HG03095 (cell line): Measurements from ENCODE around the gene MYO15B.
"Not testable (repeated sequence)": the region's sequence is repeated elsewhere in the genome, so short reads cannot be mapped to it uniquely, and the experiment has no call there.

Experiments
- ATAC-seq: cut with Tn5 transposase; IDR thresholded peaks from one replicate; pipeline ENCODE4 v1.9.1; 2021; ENCODE audit warnings: moderate library complexity; ENCODE audit not compliant: unreplicated experiment

Gene MYO15B

DNA sequence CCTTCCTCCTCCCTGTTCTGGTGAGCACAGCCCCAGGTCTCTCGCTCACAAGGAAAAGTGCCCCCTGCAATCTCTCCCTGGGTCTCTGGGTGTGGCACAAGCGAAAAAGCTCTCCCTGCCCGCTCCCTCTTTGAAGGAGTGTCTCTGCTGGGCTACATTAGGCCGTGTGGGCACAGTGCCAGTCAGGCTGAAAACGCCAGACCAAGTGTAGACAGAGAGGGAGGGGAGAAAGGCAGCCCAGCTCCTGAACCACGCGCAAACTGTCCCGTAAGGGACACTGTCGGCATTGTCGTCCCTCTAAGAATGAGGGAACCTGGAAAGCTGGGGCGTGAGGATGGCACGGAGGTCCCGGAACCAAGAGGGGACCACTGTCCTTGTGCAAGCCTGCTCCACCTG is 49.5 kb downstream of the MYO15B start:
- ATAC-seq, result no peak

DNA sequence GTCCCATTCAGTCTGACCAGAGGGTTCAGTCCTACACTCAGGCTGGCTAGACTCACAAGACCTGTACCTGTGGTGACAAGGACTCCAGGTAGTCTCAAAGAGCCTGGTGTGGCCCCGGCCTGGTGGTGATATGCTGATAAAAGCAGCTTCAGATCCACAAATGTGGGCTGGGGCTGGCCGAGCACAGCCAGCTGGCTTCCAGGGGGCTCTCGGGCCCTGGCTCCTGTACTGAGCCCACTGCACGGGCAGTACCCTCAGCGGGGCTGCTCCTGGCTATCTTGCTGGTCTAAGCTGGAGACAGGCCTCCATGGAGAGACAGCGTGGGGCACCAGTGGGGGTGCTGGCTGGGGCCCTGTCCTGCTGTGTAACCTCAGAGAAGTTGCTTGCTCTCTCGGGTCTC is 50.0 kb downstream of the MYO15B start:
- ATAC-seq, result no peak

DNA sequence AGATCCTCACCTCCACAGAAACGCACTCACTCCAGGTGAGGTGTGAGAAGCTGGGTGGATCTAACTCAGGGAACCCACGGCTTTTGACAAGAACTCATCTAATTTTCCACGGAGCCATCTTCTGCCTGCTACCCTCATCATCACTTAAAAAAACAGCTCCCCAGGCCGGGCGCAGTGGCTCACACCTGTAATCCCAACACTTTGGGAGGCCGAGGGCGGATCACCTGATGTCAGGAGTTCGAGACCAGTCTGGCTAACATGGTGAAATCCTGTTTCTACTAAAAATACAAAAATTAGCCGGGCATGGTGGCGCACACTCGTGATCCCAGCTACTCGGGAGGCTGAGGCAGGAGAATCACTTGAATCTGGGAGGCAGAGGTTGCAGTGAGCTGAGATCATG is 50.4 kb downstream of the MYO15B start:
- not testable (repeated sequence) for ATAC-seq

DNA sequence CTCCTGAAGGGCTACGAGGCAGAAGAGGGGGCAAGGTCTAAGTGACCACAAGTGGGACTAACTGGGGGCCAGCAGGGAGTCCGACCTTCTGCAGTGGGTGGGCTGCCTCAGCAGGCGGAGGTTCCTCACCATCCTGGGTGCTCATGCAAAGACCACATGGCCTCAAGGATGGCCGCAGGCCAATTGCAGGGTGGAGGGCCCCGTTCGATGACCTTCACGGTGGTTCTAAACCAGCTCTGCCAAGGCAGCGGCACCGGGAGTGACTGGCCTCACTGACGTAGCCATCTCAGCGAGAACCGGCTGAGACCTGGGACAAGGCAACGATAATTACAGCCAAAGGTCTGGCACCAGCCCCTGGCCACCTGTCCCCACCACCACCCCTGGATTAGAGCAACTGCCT is 51.3 kb downstream of the MYO15B start:
- ATAC-seq, result no peak

DNA sequence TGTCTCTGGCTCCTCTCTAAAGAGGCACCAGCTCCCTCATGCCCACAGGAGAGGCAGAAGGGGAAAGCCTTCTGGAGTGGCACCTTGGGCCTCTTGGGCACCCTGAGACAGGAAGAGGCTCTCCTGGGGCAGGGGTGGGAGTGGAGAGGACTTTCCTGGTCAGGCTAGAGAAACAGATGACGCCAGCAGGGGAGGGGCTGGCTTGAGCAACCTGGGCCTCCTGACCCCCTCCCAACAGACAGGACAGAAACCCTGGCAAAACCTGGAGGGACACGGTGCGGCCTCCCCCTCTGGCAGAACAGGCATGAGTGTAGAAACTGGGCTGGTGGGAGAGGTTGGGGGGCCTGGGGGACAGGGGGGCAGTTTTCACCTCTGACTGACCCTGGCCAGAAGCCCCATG is 51.7 kb downstream of the MYO15B start:
- no peak for ATAC-seq

DNA sequence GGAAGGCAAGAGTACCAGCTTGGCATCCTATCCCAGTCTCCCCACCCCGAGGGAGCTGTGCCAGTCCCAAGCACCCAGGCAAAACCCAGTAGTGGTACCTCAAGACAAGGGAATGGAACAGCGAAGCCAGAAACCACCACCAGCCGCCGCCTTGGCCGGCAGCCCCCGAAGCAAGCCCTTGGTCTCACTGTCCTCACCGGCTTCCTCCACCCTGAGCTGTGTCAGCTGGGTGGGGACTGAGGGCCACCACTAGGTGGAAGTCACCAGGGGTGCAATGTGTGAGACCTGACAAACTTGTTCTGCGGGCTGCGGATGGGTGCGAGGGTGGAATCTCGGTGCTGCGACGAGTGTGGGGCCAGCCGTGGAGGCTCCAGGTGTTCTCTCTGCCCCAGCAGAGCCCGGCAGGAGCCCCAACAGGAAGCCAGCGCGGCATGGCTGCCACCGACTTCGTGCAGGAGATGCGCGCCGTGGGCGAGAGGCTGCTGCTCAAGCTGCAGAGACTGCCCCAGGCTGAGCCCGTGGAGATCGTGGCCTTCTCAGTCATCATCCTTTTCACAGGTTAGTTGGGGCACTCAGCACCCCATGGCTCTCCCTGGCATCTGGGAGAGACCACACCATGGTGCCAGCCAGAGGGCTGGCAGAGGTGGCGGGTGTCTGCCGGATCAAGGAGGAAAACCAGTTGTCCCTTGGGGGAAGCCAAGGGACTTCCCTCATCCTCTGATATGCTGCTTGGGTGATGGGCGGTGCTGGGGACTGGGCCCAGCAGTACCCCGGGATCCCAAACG is 52.4 kb downstream of the MYO15B start:
- ATAC-seq, result no peak

DNA sequence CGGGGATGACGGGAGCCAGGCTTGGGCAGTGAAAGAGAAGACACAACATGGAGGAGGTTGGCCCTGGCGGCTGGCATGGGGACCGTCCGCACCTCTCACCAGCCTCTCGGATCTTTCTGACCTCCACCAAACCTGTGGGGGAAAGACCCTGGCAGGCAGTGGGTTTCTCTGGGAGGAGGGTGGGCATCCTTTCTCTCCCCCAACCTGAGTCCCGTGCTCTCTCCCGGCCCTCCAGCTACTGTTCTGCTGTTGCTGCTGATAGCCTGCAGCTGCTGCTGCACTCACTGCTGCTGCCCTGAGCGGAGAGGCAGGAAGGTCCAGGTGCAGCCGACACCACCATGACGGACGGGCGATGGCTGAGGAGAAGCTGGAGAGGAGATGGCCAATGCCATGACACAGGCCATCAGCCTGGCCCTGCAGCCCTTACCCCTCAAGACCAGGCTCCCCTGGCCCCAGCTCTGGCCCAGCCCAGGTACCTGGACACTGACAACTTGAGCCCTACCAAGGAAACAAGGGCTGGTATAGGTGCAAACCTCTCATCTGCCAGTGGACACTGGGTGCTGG is 53.0 kb downstream of the MYO15B start:
- ATAC-seq, result no peak

DNA sequence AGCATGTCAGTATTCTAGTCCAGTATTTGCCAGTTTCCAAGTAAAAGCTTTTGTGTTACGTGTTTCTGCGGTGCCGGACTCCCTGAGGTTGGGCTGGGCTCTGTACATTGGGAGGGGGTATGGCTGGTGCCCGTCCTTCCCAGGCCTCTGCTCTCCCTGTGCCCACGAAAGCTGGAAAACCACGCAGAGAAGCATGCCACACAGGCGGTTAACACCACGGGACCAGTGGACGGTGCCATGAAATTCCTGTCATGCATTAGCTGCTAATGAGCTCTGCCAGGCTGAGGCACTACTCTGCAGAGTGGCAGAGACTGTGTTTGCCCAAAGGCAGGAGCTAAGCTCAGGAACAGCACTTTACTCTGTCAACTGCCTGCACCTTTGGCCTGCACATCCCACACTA is 53.7 kb downstream of the MYO15B start:
- ATAC-seq, result no peak

DNA sequence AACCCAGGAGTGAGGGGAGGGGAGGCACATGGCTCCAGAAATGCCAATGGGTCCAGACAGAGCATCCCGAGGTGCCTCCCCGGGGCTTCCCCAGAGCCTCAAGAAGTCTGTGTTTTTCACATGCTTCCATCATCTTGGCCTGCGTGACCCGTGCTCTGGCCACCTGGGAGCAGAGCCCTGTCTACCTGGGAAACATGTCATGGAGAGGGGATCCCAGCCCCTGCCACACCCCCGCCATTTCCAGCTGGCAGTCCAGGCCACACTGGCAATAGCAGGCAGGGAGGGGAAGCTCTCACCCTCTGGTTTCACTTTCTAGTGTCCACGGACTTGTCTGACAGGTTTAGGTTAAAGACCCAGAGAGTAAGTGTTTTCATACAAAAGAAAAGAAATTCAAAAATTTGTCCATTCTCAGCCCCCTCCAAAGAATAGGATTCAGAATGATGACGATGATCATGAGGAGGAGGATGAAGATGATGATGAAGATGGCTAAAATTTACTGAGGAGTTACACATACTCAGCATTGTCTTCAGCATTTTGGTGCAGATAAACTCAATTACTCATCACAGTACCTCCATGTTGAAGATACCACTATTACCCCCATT is 54.7 kb downstream of the MYO15B start:
- ATAC-seq, result no peak

DNA sequence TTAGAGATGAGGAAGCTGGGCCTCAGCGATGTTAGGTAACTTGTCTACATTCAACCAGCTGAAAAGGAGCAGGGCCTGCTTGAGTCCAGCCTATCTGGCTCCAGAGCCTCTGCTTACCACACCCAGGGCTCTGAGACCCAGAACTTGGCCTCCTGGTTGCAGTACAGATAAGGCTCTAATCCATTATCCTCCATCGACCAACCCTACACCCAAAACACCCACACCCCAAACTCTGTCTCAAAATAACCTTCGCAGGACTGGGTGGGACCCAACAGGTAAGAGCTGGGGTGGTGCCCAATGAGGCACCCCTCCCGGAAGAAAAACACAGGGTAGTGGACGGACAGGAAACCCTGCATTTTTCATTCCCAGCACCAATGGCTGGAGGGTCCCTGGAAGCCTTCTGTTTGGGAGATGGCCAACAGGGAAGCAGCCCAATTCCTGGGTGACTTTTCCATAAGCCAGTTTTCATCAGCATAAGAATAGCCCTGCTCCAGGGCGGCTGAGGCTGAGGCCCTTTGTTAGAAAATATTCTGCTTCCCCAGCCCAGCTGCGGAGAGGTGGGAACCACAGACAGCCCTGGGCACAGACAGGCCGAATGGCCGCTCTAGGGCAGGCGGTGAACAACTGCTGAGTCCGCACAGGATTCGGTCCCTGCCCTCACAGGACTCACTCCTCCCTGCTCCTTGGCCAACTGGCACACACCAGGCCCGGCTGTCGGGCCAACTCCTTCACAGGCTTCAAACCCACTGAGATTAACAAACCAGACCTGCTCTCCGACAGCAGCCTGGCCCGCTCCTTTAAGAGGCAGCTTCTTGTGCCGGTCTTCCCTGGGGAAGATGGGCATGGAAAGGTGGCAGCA is 55.4 kb downstream of the MYO15B start:
- ATAC-seq, result no peak

DNA sequence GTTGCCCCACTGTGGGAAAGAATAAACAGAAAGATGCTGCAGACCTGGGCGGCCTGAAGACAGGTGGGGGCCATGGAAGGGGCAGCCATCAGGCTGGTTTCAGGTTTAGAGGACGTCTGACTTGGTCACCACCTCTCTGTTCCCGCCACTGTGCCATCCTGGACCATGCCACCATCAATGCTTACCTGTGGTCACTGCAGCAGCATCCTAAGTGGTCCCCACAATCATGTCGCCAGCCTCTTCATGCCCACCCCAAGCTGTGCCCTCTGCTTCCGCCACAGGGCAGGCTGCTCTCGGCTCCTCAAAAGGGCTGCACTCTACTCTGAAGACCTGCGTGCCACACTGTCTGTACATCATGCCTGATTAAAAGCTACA is 56.0 kb downstream of the MYO15B start:
- ATAC-seq, result no peak

DNA sequence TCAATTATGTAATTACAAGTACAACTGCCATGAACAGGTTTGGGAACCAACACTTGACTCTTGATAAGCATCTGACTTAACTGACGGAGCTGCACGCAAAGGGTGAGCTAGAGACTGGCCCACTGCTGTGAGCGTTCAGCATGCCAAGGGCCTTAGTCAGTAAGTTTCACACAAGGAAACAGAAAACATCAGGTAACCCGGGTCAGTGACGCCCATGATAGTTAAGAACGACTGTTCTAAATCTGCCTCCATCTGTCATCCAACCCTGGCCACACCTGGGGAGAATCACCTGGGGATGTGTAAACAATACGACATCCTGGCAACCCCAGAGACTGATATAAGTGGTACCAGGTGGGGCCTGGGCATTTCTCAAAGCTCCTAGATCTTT is 57.9 kb downstream of the MYO15B start:
- ATAC-seq, result no peak

DNA sequence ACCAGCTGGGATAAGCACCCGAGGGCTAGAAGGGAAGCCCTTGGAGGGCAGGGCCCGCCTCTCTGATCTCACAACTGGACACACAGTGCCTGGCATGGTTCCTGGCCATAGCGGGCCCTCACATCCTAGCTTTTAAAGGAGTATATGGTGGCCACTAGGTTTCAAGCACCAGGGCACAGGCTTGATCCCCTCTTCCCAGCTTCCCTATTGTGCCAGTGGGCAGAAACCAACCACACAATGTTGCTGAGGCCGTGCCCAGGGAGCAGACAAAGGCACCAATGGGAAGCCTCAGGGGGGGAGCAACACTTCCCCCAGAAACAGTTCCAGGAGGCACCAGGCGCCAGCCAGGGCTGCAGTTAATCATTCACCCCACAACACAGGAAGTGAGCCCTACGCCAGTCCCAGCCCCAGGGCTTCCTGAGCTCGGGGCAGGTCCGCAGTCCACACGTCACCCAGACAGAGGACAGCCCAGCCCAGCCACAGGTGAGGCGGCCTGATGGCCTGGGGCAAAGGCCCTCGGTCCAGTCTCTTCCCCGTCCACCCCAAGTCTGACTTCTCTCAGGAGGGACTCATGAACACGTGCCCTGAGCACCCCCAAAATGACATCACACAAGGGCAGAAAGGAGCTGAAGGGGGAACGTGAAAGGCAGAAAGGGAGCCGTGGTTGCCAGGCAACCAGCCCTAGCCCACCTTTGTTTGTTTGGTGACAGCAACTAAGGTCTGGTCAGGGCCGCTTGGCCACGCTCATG is 58.5 kb downstream of the MYO15B start:
- no peak for ATAC-seq

DNA sequence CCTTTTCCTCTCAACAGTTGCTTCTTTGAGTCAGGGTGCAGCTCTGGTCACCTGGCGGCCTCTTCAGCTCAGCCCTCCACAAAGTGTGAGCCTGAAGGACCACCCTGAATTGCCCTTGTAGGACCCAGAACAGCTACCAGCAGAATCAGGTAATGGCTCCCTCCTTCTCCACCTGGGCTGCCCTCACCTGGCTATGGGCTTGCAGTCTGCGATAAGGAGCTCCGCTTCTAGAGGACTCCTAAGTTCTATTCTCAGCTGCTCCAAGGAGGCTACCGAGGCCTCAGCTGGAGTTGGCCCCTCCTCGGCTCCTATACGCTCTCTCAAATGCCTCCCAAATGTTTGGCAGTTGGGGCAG is 59.0 kb downstream of the MYO15B start:
- ATAC-seq, result no peak

DNA sequence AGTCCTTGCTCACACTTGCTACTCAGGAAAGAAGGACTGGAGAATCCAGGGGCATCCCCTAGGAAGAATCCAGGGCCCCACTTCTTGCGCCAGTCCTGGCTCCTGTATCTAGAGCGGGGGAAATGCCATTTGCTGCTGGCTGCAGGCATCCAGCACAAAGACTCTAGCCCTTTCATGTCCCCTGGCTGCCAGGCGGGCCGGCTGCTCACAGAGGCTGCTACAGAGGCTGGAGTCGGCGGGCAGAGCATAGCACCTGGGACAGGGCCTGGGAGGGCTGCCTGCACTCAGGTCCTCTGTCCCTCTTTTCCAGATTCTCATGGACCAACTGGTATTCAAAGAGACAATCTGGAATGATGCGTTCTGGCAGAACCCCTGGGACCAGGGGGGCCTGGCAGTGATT is 59.5 kb downstream of the MYO15B start:
- ATAC-seq, result no peak

DNA sequence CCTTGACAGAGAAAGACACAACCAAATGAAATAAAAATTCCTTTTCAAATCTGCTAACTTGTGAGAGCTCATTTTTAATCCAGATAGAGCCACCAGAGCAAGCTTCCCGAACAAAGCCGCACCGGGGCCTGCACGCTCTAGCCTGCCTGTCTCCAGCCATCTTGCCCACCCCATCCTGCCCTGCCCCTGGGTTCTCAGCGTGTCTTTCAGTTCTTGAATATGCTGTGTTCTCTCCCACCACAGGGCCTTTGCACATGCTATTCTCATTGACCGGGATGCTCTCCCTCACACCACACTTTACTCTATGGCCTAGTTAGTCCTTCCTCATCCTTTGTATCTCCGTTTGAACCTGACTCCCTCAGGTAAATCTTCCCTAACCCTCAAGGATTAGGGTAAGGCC is 60.3 kb downstream of the MYO15B start:
- ATAC-seq, result no peak

DNA sequence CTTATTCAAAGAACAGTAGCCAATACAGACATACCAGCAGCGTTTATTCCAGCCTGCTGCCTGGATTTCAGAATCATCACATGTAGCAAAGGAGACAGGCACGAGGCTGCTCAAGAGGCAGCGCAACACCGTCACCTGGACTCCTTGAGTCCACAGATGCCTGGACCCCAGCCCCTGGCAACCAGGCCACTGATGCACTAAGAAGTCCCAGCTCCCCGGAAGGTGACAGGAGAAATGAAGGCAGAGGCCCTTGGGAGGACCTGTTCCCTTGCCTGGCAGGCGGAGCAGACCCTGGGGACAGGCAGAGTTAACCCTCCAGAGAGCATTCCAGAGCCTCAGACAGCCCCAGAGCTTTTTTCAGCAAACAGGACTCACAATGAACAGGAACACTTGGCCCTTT is 62.1 kb downstream of the MYO15B start:
- ATAC-seq, result no peak

DNA sequence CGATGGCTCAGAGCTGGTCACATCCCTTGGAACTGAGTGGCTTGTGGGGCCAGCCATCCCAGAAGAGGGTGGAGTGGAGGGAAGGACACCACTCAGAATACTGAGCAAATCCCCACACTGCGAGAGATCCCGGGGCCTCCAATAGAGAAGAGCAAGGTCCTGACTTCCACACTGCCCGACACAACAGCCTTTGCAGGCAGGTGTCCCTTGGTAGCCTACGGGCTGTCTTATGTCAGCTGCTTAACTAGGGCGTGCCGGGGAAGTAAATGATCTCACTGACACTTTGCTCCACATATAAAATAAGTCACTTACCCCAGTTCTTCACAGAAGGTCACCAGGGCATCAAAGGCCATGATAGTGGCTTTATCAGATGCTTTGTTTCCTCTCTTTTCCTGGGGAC is 63.3 kb downstream of the MYO15B start:
- no peak for ATAC-seq

DNA sequence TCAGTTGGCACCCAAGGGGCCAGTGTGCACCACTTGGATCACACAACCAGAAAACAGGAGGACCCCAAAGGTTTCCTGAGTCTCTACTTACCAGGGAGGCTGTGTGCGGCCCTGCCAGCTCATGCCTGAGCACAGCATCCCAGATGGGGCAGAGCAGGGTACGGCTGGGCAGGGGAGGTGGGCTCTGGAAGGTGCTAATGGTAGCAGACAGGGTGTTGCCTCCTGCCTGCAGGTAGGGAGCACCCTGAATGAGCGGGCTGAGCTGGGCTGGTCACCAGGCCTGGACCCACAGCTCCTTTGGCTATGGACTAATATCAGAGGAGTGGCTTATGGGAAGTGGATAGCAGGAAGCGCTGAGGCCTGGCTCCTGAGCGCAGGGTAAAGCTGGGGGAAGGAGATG is 64.7 kb downstream of the MYO15B start:
- no peak for ATAC-seq

DNA sequence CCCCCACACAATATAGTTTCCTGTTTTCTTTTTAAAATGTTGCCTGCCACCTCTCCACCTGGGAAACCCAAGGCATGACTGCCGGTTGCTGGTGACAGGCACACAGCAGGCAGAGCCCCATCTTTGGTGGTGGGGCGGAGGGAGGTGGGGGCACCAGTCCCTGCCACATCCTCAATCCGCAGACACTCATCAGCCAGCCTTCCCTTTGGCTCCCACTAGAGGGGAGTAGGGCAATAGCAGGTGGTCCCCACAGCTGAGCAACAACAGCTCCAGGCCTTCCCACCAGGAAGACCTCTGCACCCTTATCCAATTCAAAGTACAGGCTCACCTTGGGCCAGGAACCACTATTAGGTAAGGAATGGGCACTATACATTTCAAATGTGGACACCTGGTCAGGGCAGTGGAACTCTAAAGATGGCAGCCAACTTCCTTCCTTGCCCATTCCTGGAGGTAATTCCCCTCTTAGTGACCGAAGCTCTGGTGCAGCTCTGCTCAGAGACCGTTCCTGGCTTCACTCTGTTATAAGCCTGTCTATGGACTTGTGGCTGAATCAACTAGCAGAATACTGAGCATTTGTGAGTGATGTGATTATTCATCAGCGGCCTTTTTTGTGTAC is 65.4 kb downstream of the MYO15B start:
- ATAC-seq, result no peak

DNA sequence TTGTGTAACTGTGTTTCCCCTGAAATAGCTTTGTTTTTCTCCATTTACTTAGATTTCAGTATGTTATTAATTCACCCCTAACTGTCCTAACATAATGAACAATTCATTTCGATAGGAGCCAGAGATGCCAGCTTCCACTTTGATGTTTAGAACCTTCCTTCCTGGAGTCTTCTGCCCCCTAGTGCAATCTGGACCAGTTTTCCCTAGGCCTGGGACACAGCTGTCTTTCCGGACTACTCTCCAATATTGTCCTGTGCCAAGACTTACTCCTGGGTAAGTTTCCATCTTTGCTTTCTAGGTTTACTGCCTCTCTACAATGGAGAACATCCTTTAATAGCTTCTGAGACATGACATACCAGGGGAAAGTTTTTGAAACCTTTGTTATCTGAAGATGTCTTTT is 66.6 kb downstream of the MYO15B start:
- ATAC-seq, result no peak
